MM.1S (cell line): ENCODE results near the gene ABCB6.
A peak's percentile ranks its signal among the peaks of the same experiment; 100 is the strongest.

Source experiments
- DNase-seq: peaks from one replicate; pipeline ENCODE4 v3.0.0-alpha.2; 2015
- H2AFZ ChIP-seq: fragments of 300-600 bp; sonication (generic); 2 replicates; pipeline ENCODE4 v1.6.0; 2016; ENCODE audit warnings: antibody characterized with exemption, low read length
- H3F3A ChIP-seq: fragments of 300-600 bp; sonication (generic); 2 replicates; pipeline ENCODE4 v1.6.1; 2016; ENCODE audit warnings: mild to moderate bottlenecking, antibody characterized with exemption, low read length, moderate library complexity, mixed read lengths; ENCODE audit not compliant: insufficient read depth
- H3K27ac ChIP-seq: fragments of 300-600 bp; sonication (generic); 2 replicates; pipeline ENCODE4 v1.5.1; 2016; ENCODE audit warnings: mild to moderate bottlenecking, low read length
- H3K27me3 ChIP-seq: fragments of 300-600 bp; sonication (generic); replicated peaks from 2 replicates; pipeline ENCODE4 v1.6.0; 2016; ENCODE audit warnings: low read length; ENCODE audit not compliant: insufficient read depth
- H3K36me3 ChIP-seq: fragments of 300-600 bp; sonication (generic); replicated peaks from 2 replicates; pipeline ENCODE4 v1.6.1; 2016; ENCODE audit warnings: mild to moderate bottlenecking, low read length, mixed read lengths; ENCODE audit not compliant: insufficient read depth
- H3K4me1 ChIP-seq: fragments of 300-600 bp; sonication (generic); 2 replicates; pipeline ENCODE4 v1.6.1; 2016; ENCODE audit warnings: low read length, mixed read lengths
- H3K4me2 ChIP-seq: fragments of 300-600 bp; sonication (generic); 2 replicates; pipeline ENCODE4 v1.6.0; 2016; ENCODE audit warnings: low read depth, low read length
- H3K4me3 ChIP-seq: fragments of 300-600 bp; sonication (generic); 2 replicates; pipeline ENCODE4 v1.5.1; 2016; ENCODE audit warnings: low read length, mixed read lengths
- H3K79me2 ChIP-seq: fragments of 300-600 bp; sonication (generic); 2 replicates; pipeline ENCODE4 v1.6.1; 2016; ENCODE audit warnings: mixed run types, low read length, mixed read lengths
- H3K9ac ChIP-seq: fragments of 300-600 bp; sonication (generic); 2 replicates; pipeline ENCODE4 v1.6.1; 2016; ENCODE audit warnings: low read length, mixed read lengths
- H3K9me2 ChIP-seq: fragments of 300-600 bp; sonication (generic); replicated peaks from 2 replicates; pipeline ENCODE4 v1.6.1; 2016; ENCODE audit warnings: mild to moderate bottlenecking, low read length, mixed read lengths; ENCODE audit not compliant: insufficient read depth
- H3K9me3 ChIP-seq: fragments of 300-600 bp; sonication (generic); replicated peaks from 2 replicates; pipeline ENCODE4 v1.6.1; 2016; ENCODE audit warnings: mild to moderate bottlenecking, low read length, mixed read lengths; ENCODE audit not compliant: insufficient read depth
- H4K20me1 ChIP-seq: fragments of 300-600 bp; sonication (generic); 2 replicates; pipeline ENCODE4 v1.6.1; 2016; ENCODE audit warnings: mild to moderate bottlenecking, low read length, moderate library complexity, mixed read lengths; ENCODE audit not compliant: insufficient read depth
- EZH2 ChIP-seq: fragments of 300-600 bp; sonication (generic); optimal IDR thresholded peaks from 2 replicates; pipeline ENCODE3; 2017; ENCODE audit warnings: low read depth, mild to moderate bottlenecking, antibody characterized with exemption, low read length, mixed read lengths
- EZH2phosphoT487 ChIP-seq: fragments of 300-600 bp; sonication (generic); IDR thresholded peaks from 2 replicates; pipeline ENCODE4 v1.6.1; 2018; ENCODE audit warnings: antibody characterized with exemption, low read length
- TF ChIP-seq, protein P1 (sequence below): fragments of 300-600 bp; sonication (generic); IDR thresholded peaks from 2 replicates; pipeline ENCODE4 v1.5.1; 2016; ENCODE audit warnings: antibody characterized with exemption, low read length, mixed read lengths

The ABCB6 gene

DNA sequence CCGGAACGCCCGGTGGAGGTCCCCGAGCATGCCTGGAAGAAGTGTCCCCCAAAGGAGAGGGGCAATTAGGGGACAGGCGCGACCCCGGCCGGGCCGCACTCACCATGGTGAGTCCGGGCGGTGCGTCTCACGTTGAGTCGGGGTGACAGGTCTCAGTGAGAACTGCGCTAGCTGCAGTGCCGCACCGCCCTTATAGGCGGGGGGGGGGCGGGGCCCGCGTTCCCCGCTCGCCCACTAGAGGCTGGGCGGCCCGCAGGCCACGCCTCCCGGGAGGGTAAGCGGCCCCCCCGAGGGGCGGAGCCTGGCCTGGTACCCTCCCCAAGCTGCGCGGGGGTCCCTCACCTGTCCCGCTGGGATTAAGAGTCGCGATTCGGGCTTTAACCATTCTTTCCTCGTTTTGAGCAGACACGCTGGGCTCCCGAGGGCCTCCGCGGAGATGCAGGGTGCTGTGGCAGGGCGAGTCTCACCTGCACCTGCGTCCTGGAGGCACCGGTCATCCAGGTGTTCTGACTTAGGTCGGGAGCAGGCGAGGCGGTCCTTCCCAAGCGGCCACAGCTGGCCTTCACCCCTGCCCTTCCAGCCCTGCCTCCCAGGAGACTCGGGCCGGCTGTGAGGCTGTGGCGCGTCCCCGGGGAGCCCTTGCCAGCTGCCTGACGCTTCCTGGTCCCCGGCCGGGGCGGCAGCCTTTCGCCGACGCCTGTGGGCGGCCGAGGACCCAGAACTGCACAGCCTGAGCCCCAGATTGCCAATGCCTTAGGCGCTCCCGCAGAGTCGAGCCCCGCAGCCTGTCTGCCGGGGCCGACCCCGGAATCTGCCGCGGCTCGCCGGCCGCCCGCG is 35.2 kb upstream of the ABCB6 start, which contains the start of gene TUBA4A:
TUBA4A (minus strand) TSS at position 166 of the 837 bp plus-strand sequence; CDS start at position 106, 60 bp downstream.
- H4K20me1 ChIP-seq, result no peaks in the 10 kb centered on the region
- no peaks in the 10 kb centered on the region for H3K27me3 ChIP-seq
- peak within 1 kb of the TSS; percentile 78 for H3K4me3 ChIP-seq
- peak within 1 kb of the TSS; percentile 88 for H3K9ac ChIP-seq
- H3K27ac ChIP-seq, result peak within 1 kb of the TSS; percentile 73
- peak within 1 kb of the TSS; percentile 99 for H3K4me2 ChIP-seq
- H3K79me2 ChIP-seq, result peaks cover 48% of the 10 kb centered on the region
- no peaks in the 10 kb centered on the region for H3K9me2 ChIP-seq
- peak within 1 kb of the TSS; percentile 88 for H2AFZ ChIP-seq
- peaks cover 31% of the 10 kb centered on the region for H3K4me1 ChIP-seq
- H3K9me3 ChIP-seq, result no peaks in the 10 kb centered on the region
- 0 out of 2 replicates have a peak, but pooled peaks cover 6% of the 10 kb centered on the region for H3K36me3 ChIP-seq
- no peak for TF ChIP-seq EZH2
- TF ChIP-seq, protein P1, sequence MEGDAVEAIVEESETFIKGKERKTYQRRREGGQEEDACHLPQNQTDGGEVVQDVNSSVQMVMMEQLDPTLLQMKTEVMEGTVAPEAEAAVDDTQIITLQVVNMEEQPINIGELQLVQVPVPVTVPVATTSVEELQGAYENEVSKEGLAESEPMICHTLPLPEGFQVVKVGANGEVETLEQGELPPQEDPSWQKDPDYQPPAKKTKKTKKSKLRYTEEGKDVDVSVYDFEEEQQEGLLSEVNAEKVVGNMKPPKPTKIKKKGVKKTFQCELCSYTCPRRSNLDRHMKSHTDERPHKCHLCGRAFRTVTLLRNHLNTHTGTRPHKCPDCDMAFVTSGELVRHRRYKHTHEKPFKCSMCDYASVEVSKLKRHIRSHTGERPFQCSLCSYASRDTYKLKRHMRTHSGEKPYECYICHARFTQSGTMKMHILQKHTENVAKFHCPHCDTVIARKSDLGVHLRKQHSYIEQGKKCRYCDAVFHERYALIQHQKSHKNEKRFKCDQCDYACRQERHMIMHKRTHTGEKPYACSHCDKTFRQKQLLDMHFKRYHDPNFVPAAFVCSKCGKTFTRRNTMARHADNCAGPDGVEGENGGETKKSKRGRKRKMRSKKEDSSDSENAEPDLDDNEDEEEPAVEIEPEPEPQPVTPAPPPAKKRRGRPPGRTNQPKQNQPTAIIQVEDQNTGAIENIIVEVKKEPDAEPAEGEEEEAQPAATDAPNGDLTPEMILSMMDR, result no peak
- TF ChIP-seq EZH2phosphoT487, result no peak
- peaks cover 30% of the 10 kb centered on the region for H3F3A ChIP-seq
- DNase-seq, result peak; percentile 92

DNA sequence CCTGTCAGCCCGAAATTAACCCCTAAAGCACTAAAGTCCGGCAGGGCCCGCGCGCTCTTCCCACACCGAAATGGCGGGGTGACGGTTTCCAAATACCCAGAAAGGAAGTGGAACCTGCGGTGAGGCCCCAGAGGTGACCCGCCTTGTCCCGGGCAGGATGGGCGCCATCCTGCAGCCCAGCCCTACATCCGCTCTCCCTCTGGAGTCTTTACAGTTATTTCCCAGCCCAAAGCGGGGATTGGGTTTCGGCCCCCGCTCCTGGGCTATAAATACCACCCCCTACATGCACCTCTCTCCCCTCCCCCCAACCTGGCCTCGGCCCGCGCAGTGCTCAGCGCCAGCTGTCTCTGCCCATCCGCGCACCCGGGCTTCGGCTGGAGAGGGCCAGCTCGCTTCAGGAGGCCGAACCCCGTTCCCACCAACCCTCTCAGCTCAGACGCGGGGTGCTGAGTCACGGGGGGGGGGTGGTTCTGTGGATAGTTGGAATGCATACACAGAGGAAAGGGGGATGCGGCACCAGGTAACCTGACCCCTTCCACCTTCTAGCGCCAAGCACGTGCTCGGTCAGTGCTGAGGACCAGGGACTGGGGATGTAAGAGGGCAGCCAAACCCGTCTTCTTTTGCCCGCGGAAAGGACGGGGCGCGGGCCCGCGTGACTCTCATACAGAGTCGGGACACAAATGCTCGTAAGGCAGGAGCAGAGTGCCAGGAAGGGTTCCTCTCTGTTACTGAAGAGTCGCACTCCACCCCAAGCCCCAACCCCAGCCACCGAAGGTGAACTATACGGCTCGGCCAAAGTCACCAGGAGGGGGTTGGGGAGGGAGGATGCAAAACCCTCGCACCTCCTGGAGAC is 34.4 kb upstream of the ABCB6 start, which contains the start of gene TUBA4B:
TUBA4B (plus strand) TSS at position 344 of the 853 bp plus-strand sequence; CDS start at position 509, 165 bp downstream.
- TF ChIP-seq EZH2phosphoT487 (no peak), EZH2 (no peak)
- TF ChIP-seq, protein P1, result no peak
- H3K27me3 ChIP-seq, result no peaks in the 10 kb centered on the region
- peak within 1 kb of the TSS; percentile 88 for H2AFZ ChIP-seq
- H3K79me2 ChIP-seq, result peaks cover 51% of the 10 kb centered on the region
- peaks cover 39% of the 10 kb centered on the region for H3K4me1 ChIP-seq
- peak within 1 kb of the TSS; percentile 99 for H3K4me2 ChIP-seq
- 0 out of 2 replicates have a peak, but pooled peaks cover 6% of the 10 kb centered on the region for H3K36me3 ChIP-seq
- H4K20me1 ChIP-seq, result no peaks in the 10 kb centered on the region
- H3K9me3 ChIP-seq, result no peaks in the 10 kb centered on the region
- H3F3A ChIP-seq, result peaks cover 38% of the 10 kb centered on the region
- H3K4me3 ChIP-seq, result peak within 1 kb of the TSS; percentile 78
- H3K9me2 ChIP-seq, result no peaks in the 10 kb centered on the region
- DNase-seq, result peak; percentile 53
- peak within 1 kb of the TSS; percentile 73 for H3K27ac ChIP-seq
- peak within 1 kb of the TSS; percentile 88 for H3K9ac ChIP-seq

DNA sequence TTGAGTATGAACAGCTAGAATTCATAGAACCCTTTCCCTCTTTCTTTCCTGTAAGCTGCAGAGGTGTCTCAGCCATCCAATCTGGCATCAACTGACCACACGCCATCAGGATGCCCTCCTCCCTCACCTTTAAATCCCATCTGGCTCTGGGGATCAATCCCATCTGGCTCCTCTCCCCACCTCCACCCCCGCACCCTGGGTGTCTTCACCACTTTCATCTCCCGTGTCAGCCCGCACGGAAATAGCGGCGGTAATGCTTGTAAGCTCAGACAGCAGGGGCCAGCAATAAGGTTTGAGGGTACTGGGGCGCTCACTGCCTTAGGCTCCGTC is 33.8 kb upstream of the ABCB6 start:
- peak overlapping the region; percentile 39; the same call in 1 of the 2 replicates for H2AFZ ChIP-seq

More for the DNA sequence above, 33.8 kb upstream of the ABCB6 start:
- Histone ChIP-seq H3K27me3 (no peaks in the 10 kb centered on the region), H3K79me2 (peaks cover 52% of the 10 kb centered on the region), H3K4me3 (peak overlapping the region; percentile 78), H3F3A (peaks cover 43% of the 10 kb centered on the region), H3K4me2 (peak overlapping the region; percentile 99), H3K9ac (peak overlapping the region; percentile 88), H3K9me2 (no peaks in the 10 kb centered on the region), H3K9me3 (no peaks in the 10 kb centered on the region), H4K20me1 (no peaks in the 10 kb centered on the region), H3K4me1 (peaks cover 45% of the 10 kb centered on the region), H3K27ac (peak overlapping the region; percentile 73), H3K36me3 (0 out of 2 replicates have a peak, but pooled peaks cover 6% of the 10 kb centered on the region)
- DNase-seq, result no peak
- TF ChIP-seq EZH2phosphoT487 (no peak), EZH2 (no peak)
- TF ChIP-seq, protein P1, result no peak
